Osteoblast (primary cell): ENCODE measurements around the gene CAMK2B. TPM values are rescaled to one million over a fixed set of nuclear protein-coding genes. Genes with fewer than 3 reads are reported as not detected.

Experiments
- DNase-seq: peaks from one replicate; pipeline ENCODE4 v3.0.0; 2011; ENCODE audit warnings: low spot score, mixed read lengths; ENCODE audit not compliant: insufficient read length; ENCODE audit errors: missing footprints
- H2AFZ ChIP-seq: 2 replicates; pipeline ENCODE4 v1.6.0; 2011; ENCODE audit warnings: mild to moderate bottlenecking, low read length
- H3K27ac ChIP-seq: 2 replicates; pipeline ENCODE4 v1.5.1; 2011; ENCODE audit warnings: mild to moderate bottlenecking, low read depth, low read length, moderate library complexity
- H3K27me3 ChIP-seq: 2 replicates; pipeline ENCODE4 v1.6.0; 2012; ENCODE audit warnings: mild to moderate bottlenecking, control low read depth, inconsistent platforms, low read length, moderate library complexity; ENCODE audit not compliant: insufficient read depth
- H3K36me3 ChIP-seq: 2 replicates; pipeline ENCODE4 v1.5.1; 2011; ENCODE audit warnings: mild to moderate bottlenecking, low read length, control low read depth, moderate library complexity; ENCODE audit not compliant: insufficient read depth
- H3K4me1 ChIP-seq: 2 replicates; pipeline ENCODE4 v1.5.1; 2011; ENCODE audit warnings: mild to moderate bottlenecking, low read length, control low read depth, moderate library complexity; ENCODE audit not compliant: insufficient read depth
- H3K4me2 ChIP-seq: 2 replicates; pipeline ENCODE4 v1.6.0; 2011; ENCODE audit warnings: mild to moderate bottlenecking, low read length; ENCODE audit not compliant: insufficient read depth
- H3K4me3 ChIP-seq: fragments of 200-600 bp; sonication (generic); 3 replicates; pipeline ENCODE4 v1.5.1; 2012; ENCODE audit warnings: mild to moderate bottlenecking, low read length, inconsistent platforms; ENCODE audit not compliant: insufficient read depth
- H3K79me2 ChIP-seq: 2 replicates; pipeline ENCODE4 v1.6.0; 2012; ENCODE audit warnings: mild to moderate bottlenecking, low read length, control low read depth, inconsistent platforms; ENCODE audit not compliant: insufficient read depth
- H3K9me3 ChIP-seq: 2 replicates; pipeline ENCODE4 v1.5.1; 2011; ENCODE audit warnings: low read depth, low read length, control low read depth
- H4K20me1 ChIP-seq: 2 replicates; pipeline ENCODE4 v1.6.0; 2012; ENCODE audit warnings: mild to moderate bottlenecking, low read length, control low read depth; ENCODE audit not compliant: insufficient read depth
- CTCF ChIP-seq: IDR thresholded peaks from 2 replicates; pipeline ENCODE4 v1.5.1; 2011; ENCODE audit warnings: mild to moderate bottlenecking, low read depth, low read length, moderate library complexity; ENCODE audit errors: extremely low read depth
- total RNA-seq: library from RNA; depleted of rRNA; stranded (reverse); fragments of >200 nt; gene quantifications from 2 replicates; pipeline ENCODE4 v1.2.3, GENCODE V29; 2012

CAMK2B gene
- total RNA-seq, 1 donor = not detected

- TF ChIP-seq CTCF = no peak
- Histone ChIP-seq H3K4me2 (no peak overlapping the region), H3K4me1 (no peaks in the 10 kb centered on the region), H3K27me3 (peaks cover 35% of the 10 kb centered on the region), H3K9me3 (no peaks in the 10 kb centered on the region), H3K27ac (no peak overlapping the region), H3K79me2 (no peaks in the 10 kb centered on the region), H2AFZ (no peak overlapping the region), H3K36me3 (no peaks in the 10 kb centered on the region), H4K20me1 (no peaks in the 10 kb centered on the region), H3K4me3 (no peak overlapping the region)
- DNase-seq = peak; percentile 39
Measured at GRCh38 chr7:44326261-44327125, 1.1 kb upstream of the CAMK2B start.

- no peaks in the 10 kb centered on the region for H3K79me2 ChIP-seq
- H3K4me1 ChIP-seq = no peaks in the 10 kb centered on the region
- H3K4me2 ChIP-seq = no peak overlapping the region
- no peaks in the 10 kb centered on the region for H3K36me3 ChIP-seq
- DNase-seq = peak; percentile 76
- H4K20me1 ChIP-seq = no peaks in the 10 kb centered on the region
- peaks cover 35% of the 10 kb centered on the region for H3K27me3 ChIP-seq
- TF ChIP-seq CTCF = no peak
- no peaks in the 10 kb centered on the region for H3K9me3 ChIP-seq
- no peak overlapping the region for H2AFZ ChIP-seq
- no peak overlapping the region for H3K27ac ChIP-seq
- H3K4me3 ChIP-seq = no peak overlapping the region
Measured at GRCh38 chr7:44325811-44326241, 432 bp upstream of the CAMK2B start.

- H3K36me3 ChIP-seq = no peaks in the 10 kb centered on the region
- no peaks in the 10 kb centered on the region for H3K79me2 ChIP-seq
- no peak overlapping the region for H3K27ac ChIP-seq
- no peaks in the 10 kb centered on the region for H3K4me1 ChIP-seq
- no peaks in the 10 kb centered on the region for H3K9me3 ChIP-seq
- peak; percentile 41 for DNase-seq
- TF ChIP-seq CTCF = no peak
- H4K20me1 ChIP-seq = no peaks in the 10 kb centered on the region
- H3K4me3 ChIP-seq = no peak overlapping the region
- H3K27me3 ChIP-seq = peaks cover 35% of the 10 kb centered on the region
- no peak overlapping the region for H2AFZ ChIP-seq
- H3K4me2 ChIP-seq = no peak overlapping the region
Measured at GRCh38 chr7:44324481-44325200, 753 bp downstream of the CAMK2B start.

- H4K20me1 ChIP-seq = no peaks in the 10 kb centered on the region
- peaks cover 35% of the 10 kb centered on the region for H3K27me3 ChIP-seq
- H3K36me3 ChIP-seq = no peaks in the 10 kb centered on the region
- H3K4me3 ChIP-seq = no peak overlapping the region
- H3K79me2 ChIP-seq = no peaks in the 10 kb centered on the region
- no peak overlapping the region for H2AFZ ChIP-seq
- H3K27ac ChIP-seq = no peak overlapping the region
- no peak overlapping the region for H3K4me2 ChIP-seq
- DNase-seq = no peak
- no peaks in the 10 kb centered on the region for H3K4me1 ChIP-seq
- H3K9me3 ChIP-seq = no peaks in the 10 kb centered on the region
- no peak for TF ChIP-seq CTCF
Measured at GRCh38 chr7:44324204-44324480, 1.3 kb downstream of the CAMK2B start.
